ENCODE results near the gene PRKACA.

The PRKACA gene

DNA sequence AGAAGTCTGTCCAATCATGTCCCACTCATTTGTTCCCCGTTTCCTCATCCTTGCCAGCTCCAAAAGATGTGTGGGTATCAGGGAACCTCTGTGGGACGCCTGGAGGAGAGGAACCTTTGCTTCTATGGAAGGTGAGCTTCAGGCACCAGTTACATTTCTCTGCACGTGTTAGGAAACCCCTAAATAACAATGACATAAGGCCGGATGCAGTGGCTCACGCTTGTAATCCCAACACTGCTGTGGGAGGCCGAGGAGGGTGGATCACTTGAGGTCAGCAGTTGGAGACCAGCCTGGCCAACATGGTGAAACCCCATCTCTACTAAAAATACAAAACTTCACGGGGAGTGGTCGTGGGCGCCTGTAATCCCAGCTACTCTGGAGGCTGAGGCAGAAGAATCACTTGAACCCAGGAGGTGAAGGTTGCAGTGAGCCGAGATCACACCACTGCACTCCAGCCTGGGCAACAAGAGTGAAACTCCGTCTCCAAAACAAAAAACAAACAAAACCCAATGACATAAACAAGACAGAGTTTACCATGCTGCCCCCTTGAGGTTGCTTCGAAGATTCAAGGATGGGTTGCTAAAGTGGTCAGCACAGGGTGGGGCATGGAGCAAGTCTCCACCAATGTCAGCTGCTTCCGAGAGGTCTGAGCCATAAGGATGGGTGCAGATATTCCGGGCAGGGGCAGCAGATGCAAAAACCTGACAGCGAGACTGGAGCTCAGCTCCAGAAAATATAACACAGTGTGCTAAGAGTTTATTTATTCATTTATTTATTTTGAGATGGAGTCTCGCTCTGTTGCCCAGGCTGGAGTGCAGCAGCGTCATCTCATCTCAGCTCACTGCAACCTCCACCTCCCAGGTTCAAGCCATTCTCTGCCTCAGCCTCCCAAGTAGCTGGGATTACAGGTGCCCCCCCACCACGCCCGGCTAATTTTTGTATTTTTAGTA lies 74.6 kb downstream of the PRKACA start:
- DNase-seq, result peak; percentile 78
